GM18498 (cell line): ENCODE data around the gene VAV2.

Source experiments
- ATAC-seq: cut with Tn5 transposase; IDR thresholded peaks from one replicate; pipeline ENCODE4 v1.9.1; 2021; ENCODE audit warnings: mild to moderate bottlenecking, moderate library complexity; ENCODE audit not compliant: unreplicated experiment

The VAV2 gene

DNA sequence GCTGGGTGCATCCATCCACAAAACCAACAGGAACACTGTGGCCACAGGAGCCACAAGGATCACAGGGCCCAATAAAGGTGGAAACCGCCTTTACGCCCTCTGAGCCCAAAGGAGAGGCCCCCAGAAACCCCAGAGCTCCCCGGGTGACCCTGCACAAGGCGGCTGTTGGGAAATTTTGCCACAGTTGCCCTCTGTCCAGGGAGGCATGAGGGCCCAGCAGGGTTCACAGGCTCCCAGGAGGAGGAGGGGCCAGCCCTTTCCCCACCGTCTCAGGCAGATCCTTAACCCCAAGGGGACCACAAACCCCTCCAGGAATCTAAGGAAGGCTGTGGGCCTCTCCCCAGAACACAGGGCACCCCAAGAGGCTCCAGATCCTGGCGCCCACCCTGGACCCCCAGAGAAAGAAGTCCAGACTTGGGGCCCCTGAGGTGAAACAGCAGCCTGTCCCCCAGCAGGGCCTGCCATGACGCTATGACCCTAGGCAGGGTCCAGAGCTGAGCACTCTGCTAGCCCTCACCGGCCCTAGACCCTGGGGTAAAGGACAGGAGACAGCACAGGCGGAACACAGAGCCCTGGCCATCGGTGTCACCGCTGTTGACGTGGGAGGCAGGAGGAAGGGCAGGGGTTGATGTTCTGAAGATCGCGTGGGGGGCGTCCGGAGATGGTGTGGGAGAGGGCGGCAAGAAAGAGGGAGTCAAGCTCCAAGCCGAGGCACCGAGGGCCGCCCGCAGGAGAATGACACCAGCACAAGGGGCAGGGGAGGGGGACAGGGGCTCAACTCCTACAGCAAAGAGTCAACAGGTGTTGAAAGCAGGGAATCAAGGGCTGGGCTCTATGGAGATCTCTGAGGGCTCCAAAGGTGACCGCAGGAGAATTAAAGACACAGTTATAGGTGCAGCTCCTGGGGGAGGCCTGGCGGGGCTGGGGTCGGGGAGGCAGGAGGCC, 97.5 kb downstream of the VAV2 start:
- no peak for ATAC-seq

DNA sequence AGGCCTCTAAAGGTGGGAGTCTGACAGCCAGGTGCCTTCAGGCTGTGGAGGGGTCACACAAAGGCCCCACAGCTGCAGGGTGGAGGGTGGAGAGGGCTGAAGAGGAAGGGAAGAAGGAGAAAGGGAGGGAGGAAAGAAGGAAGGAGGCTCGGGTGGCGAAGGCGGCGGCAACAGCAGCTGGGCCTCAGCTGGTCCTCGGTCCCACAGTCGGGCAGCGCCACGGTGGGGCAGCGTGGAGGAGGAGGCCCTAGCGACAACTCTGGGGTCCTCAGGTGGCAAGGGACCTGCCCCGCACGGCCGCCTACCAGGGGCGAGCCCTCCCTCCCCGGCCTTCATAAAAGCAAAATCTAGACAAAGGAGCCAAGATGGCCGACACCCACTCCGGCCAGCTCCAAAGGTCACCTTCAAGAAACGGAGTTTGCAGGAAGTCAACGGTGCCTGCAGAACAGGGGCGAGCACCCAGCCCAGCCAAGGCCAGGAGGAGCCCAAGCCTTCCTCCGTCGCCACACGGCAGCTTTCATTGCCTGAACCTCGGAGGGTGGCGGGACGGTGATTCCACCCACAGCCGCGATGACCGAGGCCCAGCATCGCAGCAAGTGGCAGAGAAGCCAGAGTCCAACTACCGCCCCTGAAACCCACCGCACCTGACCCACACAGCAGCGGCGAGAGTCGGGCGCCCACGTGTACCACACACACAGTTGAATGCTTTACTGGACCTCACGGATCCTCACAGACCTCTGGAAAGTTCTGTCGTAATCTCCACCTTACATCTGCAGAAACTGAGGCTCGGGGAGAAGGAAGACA, 98.7 kb downstream of the VAV2 start:
- no peak for ATAC-seq

GRCh38 chr9:133892193-133892920, 99.8 kb downstream of the VAV2 start:
- no peak for ATAC-seq

GRCh38 chr9:133891741-133892140, 100.4 kb downstream of the VAV2 start:
- ATAC-seq, result no peak

DNA sequence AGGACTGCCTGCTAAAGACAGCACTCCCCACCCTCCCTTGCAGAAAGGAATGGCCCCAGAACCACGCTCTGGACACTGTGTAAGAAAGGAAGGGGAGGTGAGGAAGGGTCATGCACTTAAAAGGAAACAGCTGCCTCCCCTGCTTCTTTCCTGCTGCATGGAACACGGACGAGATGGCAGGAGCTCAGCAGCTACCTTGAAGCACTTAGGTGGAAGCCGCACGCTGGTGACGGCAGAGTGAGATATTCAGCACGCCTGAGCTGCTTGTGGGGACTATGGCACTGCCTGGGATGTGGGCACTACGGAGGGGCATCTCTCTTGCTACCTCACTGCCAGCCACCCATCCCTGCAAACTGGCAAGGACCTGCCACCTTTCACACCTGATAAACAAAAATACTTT, 101.5 kb downstream of the VAV2 start:
- ATAC-seq, result no peak

- ATAC-seq, result no peak
Measured at GRCh38 chr9:133889584-133890301, 102.4 kb downstream of the VAV2 start.

- ATAC-seq, result no peak
Measured at GRCh38 chr9:133888809-133889491, 103.2 kb downstream of the VAV2 start.

DNA sequence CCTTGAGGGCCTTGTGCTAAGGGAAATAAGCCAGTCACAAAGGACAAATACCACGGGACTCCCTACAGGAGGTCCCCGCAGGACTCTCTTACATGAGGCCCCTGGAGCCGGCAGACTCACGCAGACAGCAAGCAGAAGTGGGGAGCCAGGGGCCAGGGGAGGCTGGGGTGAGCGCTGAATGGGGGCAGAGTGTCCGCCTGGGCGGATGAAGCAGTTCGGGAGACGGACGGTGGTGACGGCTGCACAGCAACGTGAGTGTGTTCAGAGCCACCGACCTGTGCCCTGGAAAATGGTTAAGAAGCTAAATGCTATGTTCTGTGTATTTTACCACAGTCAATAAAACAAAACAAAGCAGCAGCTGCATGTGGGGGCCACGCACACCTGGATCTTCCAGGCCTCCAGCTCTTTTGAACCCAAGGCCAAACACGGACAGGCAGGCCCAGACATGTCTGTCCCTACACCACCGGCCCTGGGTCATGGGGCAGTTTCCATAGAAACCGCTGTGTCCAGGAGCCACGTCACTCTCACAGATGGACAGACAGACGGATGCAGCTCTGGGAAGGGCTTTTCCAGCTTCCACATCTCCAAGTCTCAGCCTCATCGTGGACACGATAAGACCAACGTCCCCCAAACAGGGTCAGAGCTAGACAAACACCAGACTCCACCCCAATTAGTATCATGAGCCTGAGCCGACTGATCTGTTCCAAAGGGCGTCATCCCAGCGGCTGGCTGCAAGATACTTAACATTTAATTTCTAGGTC, 103.9 kb downstream of the VAV2 start:
- no peak for ATAC-seq

DNA sequence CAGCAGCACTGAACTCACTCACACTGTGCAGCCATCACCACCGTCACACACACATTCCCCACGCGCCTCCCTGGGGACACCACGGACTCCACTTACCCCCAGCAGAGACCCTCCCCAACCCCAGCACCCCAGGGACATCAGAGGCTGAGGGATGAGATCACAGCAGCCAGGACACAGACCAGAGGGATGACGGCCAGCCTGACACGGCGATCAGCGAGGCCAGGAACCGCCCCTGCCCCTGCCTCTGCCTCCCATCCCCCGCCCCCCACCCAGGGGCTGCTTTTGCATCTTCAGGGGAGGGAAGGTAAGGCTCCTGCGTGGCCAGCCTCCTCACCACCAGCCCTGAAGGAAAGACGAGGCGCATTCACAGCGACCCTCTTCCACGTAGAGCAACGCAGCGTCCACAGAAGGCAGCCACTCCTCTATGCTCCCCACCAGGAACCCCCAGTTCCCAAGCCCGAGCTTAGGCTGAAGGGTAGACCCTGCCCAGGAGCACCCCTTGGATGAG, 104.5 kb downstream of the VAV2 start:
- no peak for ATAC-seq

DNA sequence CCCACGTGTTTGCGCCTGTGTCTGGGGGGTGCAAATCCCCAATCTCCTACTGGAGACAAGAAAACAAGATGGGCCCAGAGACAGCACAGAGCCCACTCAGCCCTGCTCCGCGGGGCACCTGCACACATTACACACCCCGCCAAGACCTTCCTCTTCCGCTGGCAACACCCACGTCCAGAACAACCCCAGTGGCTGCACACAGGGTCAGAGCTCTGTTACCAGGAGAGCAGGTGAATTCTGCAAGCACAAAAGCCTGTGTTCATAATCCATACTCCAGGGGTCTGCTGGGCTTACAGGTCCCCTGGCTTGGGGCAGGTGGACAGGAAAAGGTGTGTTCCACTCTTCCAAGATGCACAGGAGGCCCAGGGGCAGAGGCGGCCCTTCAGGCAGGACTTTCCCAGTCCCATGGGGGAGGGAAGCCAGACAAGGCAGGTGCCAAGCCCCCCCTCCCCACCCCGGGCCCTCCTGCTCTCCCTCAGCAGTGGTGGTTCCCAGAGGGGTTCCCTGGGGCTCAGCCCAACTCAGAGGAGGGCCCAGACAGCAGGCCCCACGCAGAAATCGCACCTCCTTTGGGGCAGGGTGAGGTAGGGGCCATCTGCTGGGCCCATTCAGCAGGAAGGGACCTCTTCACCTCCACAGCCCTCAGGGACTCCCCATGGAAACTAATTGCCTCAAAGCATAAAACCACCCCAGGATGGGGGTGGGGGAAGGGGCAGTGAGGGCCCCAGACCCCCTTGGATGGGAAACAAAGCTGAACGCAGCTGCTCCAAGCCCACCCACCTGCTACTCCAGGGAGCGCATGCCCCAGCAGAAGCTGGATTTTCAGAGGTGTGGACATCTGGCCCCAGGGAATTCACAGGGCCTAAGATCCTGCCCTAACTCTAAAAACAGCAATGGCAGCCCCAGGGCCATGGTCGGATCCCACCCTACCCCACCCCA, 105.3 kb downstream of the VAV2 start:
- ATAC-seq, result no peak

- no peak for ATAC-seq
Measured at GRCh38 chr9:133884907-133885744, 107.0 kb downstream of the VAV2 start.

DNA sequence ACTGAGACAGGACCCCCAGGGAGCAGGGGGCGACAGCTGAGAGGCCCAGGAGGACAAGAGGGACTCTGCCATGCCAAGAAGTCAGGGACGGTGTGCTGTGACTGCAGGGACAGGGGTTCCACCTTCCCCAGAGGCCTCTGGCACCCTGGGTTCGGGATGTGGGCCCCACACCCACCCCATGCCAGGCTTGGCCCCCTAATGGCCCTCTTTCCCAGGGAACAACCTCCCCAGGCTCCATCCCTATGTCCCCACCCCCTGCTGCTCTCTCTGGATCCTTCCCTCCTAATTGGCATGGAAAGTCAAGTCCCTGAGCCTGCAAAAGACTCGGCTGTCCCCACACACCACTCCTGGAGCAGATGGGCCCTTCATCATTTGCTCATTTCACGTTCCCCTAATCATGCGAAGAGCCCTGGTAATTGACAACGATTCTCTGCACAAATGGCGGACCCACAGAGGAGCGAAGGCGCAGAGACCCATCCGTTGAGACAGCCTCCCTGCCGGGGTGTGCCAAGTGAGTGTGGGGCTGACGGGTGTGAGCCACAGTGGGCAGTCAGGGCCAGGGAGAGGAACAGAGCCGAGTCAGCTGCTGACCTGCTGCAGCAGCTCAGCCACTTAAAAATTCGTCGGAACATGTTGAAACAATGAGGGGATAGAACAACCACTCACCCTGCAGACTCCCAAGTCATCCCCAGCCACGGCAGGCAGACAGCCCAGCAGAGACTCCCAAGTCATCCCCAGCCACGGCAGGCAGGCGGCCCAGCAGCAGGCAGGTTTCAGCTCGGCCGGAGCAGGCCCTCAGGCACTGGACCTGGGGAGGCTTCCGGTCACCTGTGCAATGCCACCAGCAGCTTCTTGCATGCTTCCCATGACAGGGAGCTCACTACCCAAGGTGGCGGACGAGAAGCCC, 109.0 kb downstream of the VAV2 start:
- no peak for ATAC-seq

DNA sequence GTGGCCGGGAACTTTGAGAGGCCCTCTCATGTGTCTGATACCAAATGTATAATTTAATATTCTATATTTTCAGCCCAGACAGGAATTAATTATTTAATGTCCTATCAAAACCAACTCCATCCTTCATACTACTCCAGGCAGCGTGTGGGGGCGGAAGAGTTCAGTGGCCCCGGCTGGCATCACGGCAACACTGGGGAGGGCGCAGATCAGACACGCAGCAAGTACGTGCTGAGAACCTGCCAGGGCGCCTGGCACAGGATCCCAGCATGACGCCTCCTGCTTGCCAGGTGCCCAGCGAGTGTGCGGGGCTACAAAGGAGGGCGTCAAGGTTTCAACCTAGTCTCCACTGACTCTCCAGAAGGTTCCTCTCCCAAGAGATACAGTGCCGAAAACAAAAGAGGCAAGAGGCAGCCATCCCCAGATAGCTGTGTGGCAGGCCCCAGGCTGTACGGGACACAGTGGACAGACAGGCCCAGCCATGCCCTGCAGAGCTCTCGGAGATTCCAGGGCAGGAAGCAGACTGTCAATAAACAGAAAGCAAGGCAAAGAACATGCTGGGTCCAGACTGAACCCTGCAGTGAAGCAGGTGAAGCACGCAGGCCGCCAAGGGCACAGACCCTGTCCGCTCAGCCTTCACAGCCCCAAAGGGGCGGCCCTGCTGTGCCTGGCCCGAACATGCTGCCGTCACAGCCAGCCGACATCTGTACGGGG, 110.3 kb downstream of the VAV2 start:
- no peak for ATAC-seq

DNA sequence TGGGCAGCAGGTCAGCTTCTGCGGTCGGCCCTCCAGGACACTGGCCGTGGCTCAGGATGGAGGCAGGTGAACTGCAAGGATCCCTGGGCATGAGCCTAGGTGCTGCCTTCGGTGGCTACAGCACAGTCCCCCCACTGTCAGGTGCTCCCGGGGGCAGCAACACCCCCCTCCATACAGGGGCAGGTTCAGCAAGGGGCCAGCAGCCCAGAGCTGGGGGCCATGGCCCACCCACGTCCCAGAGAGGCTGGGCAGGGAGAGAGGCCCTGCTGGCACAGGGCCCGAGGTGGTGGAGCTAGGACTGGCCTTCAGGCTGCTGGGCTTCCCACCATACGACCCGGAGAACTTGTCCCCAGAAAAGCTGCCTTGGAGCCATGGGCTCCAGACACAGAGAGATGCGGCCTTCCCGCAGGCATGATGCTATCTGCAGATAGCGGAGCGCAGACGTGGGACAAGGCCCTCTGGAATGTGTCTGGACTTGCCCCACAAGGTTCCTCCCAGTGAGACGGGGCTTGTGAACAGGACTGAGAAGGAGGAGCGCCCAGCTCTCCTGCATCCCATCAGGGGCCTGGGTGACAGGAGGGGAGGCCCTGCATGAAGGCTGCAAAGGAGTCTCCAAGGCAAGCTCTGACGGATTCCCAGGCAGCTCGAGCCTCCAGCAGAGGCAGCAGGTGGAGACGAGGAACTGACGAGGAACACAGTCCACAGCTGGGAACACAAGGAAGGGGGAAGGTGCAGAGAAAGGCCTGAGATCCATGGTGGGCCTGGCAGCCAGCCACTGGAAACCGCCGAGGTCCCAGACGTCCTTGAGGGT, 111.1 kb downstream of the VAV2 start:
- no peak for ATAC-seq

DNA sequence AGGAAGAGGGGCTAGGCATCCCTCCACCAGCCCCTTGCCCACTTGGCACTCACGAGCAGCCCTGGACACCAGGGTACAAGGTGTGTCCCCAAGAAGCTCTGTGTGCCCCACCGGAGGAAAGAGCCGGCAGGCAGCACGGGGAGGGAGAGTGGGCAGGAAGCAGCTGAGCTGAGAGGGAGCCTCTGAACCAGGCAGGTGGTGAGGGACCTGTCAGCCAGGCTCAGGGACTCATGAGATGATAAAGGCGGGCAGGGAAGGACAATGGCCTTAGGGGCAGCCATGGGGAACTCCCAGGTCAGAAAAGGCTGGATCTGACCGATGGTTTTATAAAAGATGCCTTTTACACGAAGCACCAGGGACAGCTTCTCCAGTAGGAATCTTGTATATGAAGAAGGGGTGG, 112.0 kb downstream of the VAV2 start:
- ATAC-seq, result no peak
